Trophoblast cell (in vitro differentiated cells and primary cell): Measurements from ENCODE around the gene SYCP3.

Experiments used
- DNase-seq, 2 donors: peaks; one replicate each; pipeline ENCODE4 v3.0.0-alpha.2; 2016
- H2AFZ ChIP-seq: 2 replicates; pipeline ENCODE4 v1.6.1; 2013; ENCODE audit warnings: low read length, moderate library complexity, mild to moderate bottlenecking; ENCODE audit not compliant: insufficient read depth, poor library complexity
- H2AK5ac ChIP-seq: 2 replicates; pipeline ENCODE4 v1.6.1; 2013; ENCODE audit warnings: mild to moderate bottlenecking, low read length
- H2BK120ac ChIP-seq: 2 replicates; pipeline ENCODE4 v1.6.1; 2013; ENCODE audit warnings: low read length, mild to moderate bottlenecking, moderate library complexity; ENCODE audit not compliant: insufficient read depth, poor library complexity
- H2BK12ac ChIP-seq: 2 replicates; pipeline ENCODE4 v1.6.1; 2013; ENCODE audit warnings: mild to moderate bottlenecking, low read length, moderate library complexity
- H2BK5ac ChIP-seq: 2 replicates; pipeline ENCODE4 v1.6.1; 2013; ENCODE audit warnings: low read length, low read depth, moderate library complexity, mild to moderate bottlenecking; ENCODE audit not compliant: poor library complexity
- H3K14ac ChIP-seq: 2 replicates; pipeline ENCODE4 v1.6.1; 2013; ENCODE audit warnings: mild to moderate bottlenecking, low read length
- H3K18ac ChIP-seq: 2 replicates; pipeline ENCODE4 v1.6.1; 2013; ENCODE audit warnings: mild to moderate bottlenecking, low read length
- H3K23ac ChIP-seq: 2 replicates; pipeline ENCODE4 v1.6.1; 2013; ENCODE audit warnings: low read length
- H3K27ac ChIP-seq: 2 replicates; pipeline ENCODE4 v1.5.1; 2013; ENCODE audit warnings: low read depth, mild to moderate bottlenecking, inconsistent platforms, low read length, moderate library complexity
- H3K27me3 ChIP-seq: 2 replicates; pipeline ENCODE4 v1.6.1; 2013; ENCODE audit warnings: inconsistent platforms, mild to moderate bottlenecking, low read length, moderate library complexity; ENCODE audit not compliant: insufficient read depth
- H3K36me3 ChIP-seq, 2 experiments: 1 replicate in 1 of 2; 2 replicates in 1 of 2; pipeline ENCODE4 v1.6.1; 2013; ENCODE audit warnings: low read length in 2 of 2, mild to moderate bottlenecking in 2 of 2, moderate library complexity in 1 of 2; ENCODE audit not compliant: insufficient read depth in 2 of 2, control insufficient read depth in 1 of 2
- H3K4ac ChIP-seq: 2 replicates; pipeline ENCODE4 v1.6.1; 2013; ENCODE audit warnings: low read depth, mild to moderate bottlenecking, low read length, moderate library complexity
- H3K4me1 ChIP-seq, 2 experiments: 1 replicate in 1 of 2; 2 replicates in 1 of 2; pipeline ENCODE4 v1.6.1; 2013; ENCODE audit warnings: low read length in 2 of 2, mild to moderate bottlenecking in 2 of 2, moderate library complexity in 1 of 2; ENCODE audit not compliant: insufficient read depth in 2 of 2, control insufficient read depth in 1 of 2
- H3K4me2 ChIP-seq: 2 replicates; pipeline ENCODE4 v1.6.1; 2013; ENCODE audit warnings: inconsistent platforms, mild to moderate bottlenecking, low read length, moderate library complexity
- H3K4me3 ChIP-seq: 2 replicates; pipeline ENCODE4 v1.5.1; 2013; ENCODE audit warnings: mild to moderate bottlenecking, low read depth, low read length, inconsistent platforms
- H3K79me1 ChIP-seq: one replicate; pipeline ENCODE4 v1.6.1; 2013; ENCODE audit warnings: low read length
- H3K79me2 ChIP-seq: 2 replicates; pipeline ENCODE4 v1.6.1; 2013; ENCODE audit warnings: low read length, mild to moderate bottlenecking; ENCODE audit not compliant: control insufficient read depth, insufficient read depth, poor library complexity
- H3K9ac ChIP-seq: 2 replicates; pipeline ENCODE4 v1.6.1; 2013; ENCODE audit warnings: mild to moderate bottlenecking, low read length
- H3K9me3 ChIP-seq: 2 replicates; pipeline ENCODE4 v1.6.1; 2013; ENCODE audit warnings: low read depth, mild to moderate bottlenecking, control low read depth, inconsistent platforms, low read length; ENCODE audit not compliant: insufficient read depth
- H4K12ac ChIP-seq: 2 replicates; pipeline ENCODE4 v1.6.1; 2013; ENCODE audit warnings: low read depth, mild to moderate bottlenecking, low read length, moderate library complexity
- H4K8ac ChIP-seq: 2 replicates; pipeline ENCODE4 v1.6.1; 2013; ENCODE audit warnings: low read depth, mild to moderate bottlenecking, low read length, moderate library complexity
- H4K91ac ChIP-seq: one replicate; pipeline ENCODE4 v1.6.1; 2013; ENCODE audit warnings: low read depth, mild to moderate bottlenecking, low read length, moderate library complexity
- WGBS: extraction: QIAGEN DNeasy Blood & Tissue Kit; methylation state at CpG from one replicate; pipeline ENCODE4 v1.1.7; 2013; ENCODE audit warnings: missing lambda C conversion rate; ENCODE audit not compliant: insufficient read length, insufficient coverage; ENCODE audit errors: extremely low coverage; 5-methylcytosine and 5-hydroxymethylcytosine counted together

SYCP3 gene

DNA sequence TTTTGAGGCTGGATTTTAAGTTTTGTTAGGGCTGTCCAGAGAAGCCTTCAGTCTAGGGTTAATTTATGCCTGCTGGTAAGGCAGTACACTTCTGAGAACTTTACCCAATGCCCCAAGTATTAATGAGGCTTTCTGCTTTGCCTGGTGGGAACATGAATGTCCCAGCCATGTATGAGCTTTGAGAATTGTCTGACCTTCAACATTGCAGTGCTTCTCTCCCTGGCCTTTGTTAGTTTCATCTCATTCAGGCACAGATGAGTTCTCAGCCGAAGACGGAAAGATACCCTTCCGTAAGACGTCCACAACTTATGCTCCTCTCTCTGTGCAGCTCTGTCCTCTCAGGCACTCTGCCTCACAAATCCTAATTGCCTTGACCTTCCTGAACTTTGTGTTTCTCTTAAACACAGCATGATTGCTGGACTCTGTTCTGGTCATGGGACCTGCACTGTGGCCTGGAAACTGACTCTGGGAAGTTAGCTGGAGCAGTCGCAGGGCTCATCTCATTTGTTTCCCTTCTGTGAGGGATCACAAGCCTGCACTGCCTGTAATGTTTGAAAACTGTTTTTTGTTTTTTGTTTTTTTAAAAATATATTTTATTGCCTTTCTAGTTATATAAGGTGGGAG lies 26.1 kb downstream of the SYCP3 start:
- no peak for DNase-seq
- H3K79me1 ChIP-seq = no peaks in the 10 kb centered on the region
- H3K4me3 ChIP-seq = no peak overlapping the region
- H4K8ac ChIP-seq = no peak overlapping the region
- H3K27ac ChIP-seq = no peak overlapping the region
- no peaks in the 10 kb centered on the region for H3K9me3 ChIP-seq
- no CpG with 5 or more reads among the region's 5 CpGs for WGBS
- H2AK5ac ChIP-seq = no peak overlapping the region
- no peak overlapping the region for H4K12ac ChIP-seq
- H3K79me2 ChIP-seq = no peaks in the 10 kb centered on the region
- no peak overlapping the region for H2BK5ac ChIP-seq
- H3K4ac ChIP-seq = no peak overlapping the region
- H3K27me3 ChIP-seq = no peaks in the 10 kb centered on the region
- no peak overlapping the region for H2BK12ac ChIP-seq
- no peak overlapping the region for H4K91ac ChIP-seq
- no peak overlapping the region for H3K14ac ChIP-seq
- no peaks in the 10 kb centered on the region for H3K36me3 ChIP-seq
- H3K9ac ChIP-seq = no peak overlapping the region
- peak overlapping the region; percentile 25 for H3K4me2 ChIP-seq
- H3K4me1 ChIP-seq = peaks cover 0 to 4% of the 10 kb centered on the region in 2 experiments
- H2BK120ac ChIP-seq = no peak overlapping the region
- peak overlapping the region; percentile 17 for H2AFZ ChIP-seq
- no peak overlapping the region for H3K18ac ChIP-seq
- H3K23ac ChIP-seq = no peak overlapping the region

DNA sequence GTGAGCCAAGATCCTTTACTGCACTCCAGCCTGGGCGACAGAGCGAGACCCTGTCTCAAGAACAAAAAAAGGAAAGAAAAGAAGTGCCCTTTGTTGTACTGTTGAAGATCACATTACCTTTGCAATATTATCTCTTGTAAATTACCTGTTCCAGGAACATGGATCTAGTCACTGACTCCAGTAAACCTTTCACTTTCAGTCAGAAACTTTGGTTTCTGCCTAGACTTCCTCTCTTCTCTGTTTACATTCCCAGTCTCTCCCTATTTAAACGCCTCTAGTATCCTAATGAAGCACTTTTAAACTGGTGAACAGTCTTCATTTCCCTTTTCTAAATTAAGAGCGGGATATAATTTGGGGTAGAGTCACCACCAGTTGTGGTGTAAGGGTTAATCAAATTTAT lies 29.0 kb downstream of the SYCP3 start:
- Histone ChIP-seq H3K18ac (no peak overlapping the region), H3K79me1 (no peaks in the 10 kb centered on the region), H3K27ac (no peak overlapping the region), H4K12ac (no peak overlapping the region), H3K4me1 (peaks cover 0 to 4% of the 10 kb centered on the region in 2 experiments), H4K91ac (no peak overlapping the region), H3K36me3 (no peaks in the 10 kb centered on the region), H2BK5ac (no peak overlapping the region), H3K4me2 (no peak overlapping the region), H2AK5ac (no peak overlapping the region), H2AFZ (no peak overlapping the region), H3K9me3 (no peaks in the 10 kb centered on the region), H4K8ac (no peak overlapping the region), H2BK12ac (no peak overlapping the region), H3K27me3 (no peaks in the 10 kb centered on the region), H3K9ac (no peak overlapping the region), H3K4ac (no peak overlapping the region), H3K79me2 (no peaks in the 10 kb centered on the region), H2BK120ac (no peak overlapping the region), H3K4me3 (no peak overlapping the region), H3K14ac (no peak overlapping the region), H3K23ac (no peak overlapping the region)
- no CpG with 5 or more reads among the region's 4 CpGs for WGBS
- DNase-seq = no peak

DNA sequence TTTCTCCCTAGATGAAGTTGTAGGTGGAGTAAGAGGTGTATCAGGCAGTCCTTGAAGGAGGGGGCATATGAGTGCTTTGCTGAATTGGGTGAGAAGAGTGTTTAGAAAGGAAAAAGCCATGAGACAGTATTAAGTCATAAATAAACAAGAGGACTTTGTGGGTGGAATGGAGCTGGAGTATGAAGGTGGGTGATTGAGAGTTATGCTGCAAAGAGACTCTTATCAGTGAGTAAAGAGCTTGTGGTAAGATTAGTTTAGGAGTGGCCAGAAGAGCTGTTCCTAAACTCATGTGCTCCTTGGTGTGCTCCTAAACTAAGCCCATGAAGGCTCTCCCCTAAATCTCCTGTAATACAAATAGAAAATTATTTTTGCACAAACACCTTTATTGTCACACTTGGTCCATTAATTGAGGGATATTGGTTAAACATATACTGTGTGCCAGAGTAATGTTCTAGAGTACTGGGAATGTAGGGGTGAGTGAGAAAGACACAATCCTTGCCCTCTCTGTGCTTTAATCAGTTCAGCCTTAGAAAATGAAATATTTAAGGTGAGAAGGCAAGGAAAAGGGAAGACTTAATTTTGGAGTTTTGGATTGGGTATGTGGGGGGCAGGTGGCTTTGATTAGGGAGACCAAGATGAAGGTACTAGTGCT lies 32.0 kb downstream of the SYCP3 start:
- Histone ChIP-seq H3K23ac (no peak overlapping the region), H3K36me3 (no peaks in the 10 kb centered on the region), H2BK5ac (no peak overlapping the region)

DNA sequence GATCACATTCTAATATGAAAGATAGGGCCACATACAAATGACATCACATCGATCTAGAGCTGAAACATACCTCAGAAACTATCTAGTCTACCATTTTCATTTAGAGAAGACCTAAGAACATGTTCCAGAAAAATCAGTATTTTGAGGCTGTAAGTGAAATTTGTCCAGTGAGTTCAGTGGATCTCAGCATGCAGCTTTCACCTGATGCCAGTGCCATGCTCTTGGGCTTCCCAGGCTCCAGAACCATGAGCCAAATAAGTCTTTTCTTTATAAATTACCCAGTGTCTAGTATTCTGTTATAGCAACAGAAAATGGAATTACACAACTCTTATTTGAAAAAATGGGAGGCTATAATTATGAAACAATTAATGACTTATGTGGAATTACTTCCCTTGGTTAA lies 32.9 kb downstream of the SYCP3 start:
- peaks cover 3 to 5% of the 10 kb centered on the region in 2 experiments for H3K4me1 ChIP-seq
- H3K27me3 ChIP-seq = no peaks in the 10 kb centered on the region
- no peak overlapping the region for H4K8ac ChIP-seq
- no CpG with 5 or more reads among the region's 1 CpG for WGBS
- no peak overlapping the region for H3K18ac ChIP-seq
- H3K23ac ChIP-seq = no peak overlapping the region
- H2BK12ac ChIP-seq = no peak overlapping the region
- no peaks in the 10 kb centered on the region for H3K79me2 ChIP-seq
- H2BK120ac ChIP-seq = no peak overlapping the region
- no peaks in the 10 kb centered on the region for H3K9me3 ChIP-seq
- no peaks in the 10 kb centered on the region for H3K36me3 ChIP-seq
- no peak overlapping the region for H2BK5ac ChIP-seq
- H3K14ac ChIP-seq = no peak overlapping the region
- H3K27ac ChIP-seq = no peak overlapping the region
- DNase-seq = no peak
- H3K4me3 ChIP-seq = no peak overlapping the region
- no peaks in the 10 kb centered on the region for H3K79me1 ChIP-seq
- H3K4me2 ChIP-seq = no peak overlapping the region
- H2AK5ac ChIP-seq = no peak overlapping the region
- no peak overlapping the region for H4K91ac ChIP-seq
- H2AFZ ChIP-seq = no peak overlapping the region
- no peak overlapping the region for H3K4ac ChIP-seq
- H3K9ac ChIP-seq = no peak overlapping the region
- H4K12ac ChIP-seq = no peak overlapping the region

More for the DNA sequence above, 32.0 kb downstream of the SYCP3 start:
- Histone ChIP-seq H2AK5ac (no peak overlapping the region), H3K27me3 (no peaks in the 10 kb centered on the region), H3K4me1 (peaks cover 3 to 5% of the 10 kb centered on the region in 2 experiments), H3K9ac (no peak overlapping the region), H3K79me1 (no peaks in the 10 kb centered on the region), H3K4ac (no peak overlapping the region), H3K9me3 (no peaks in the 10 kb centered on the region), H2AFZ (no peak overlapping the region), H3K14ac (no peak overlapping the region), H2BK12ac (no peak overlapping the region), H3K27ac (no peak overlapping the region), H4K12ac (no peak overlapping the region), H3K4me2 (no peak overlapping the region), H4K8ac (no peak overlapping the region), H3K4me3 (no peak overlapping the region), H4K91ac (no peak overlapping the region), H3K18ac (no peak overlapping the region), H3K79me2 (no peaks in the 10 kb centered on the region), H2BK120ac (no peak overlapping the region)
- no peak for DNase-seq
